Mucosa of descending colon (tissue), 3 donors: Measurements from ENCODE around the gene USP31. TPM values are rescaled to one million over a fixed set of nuclear protein-coding genes. Genes with fewer than 3 reads are reported as not detected.

Experiments used
- ATAC-seq: fragments of 200-7000 bp; cut with Tn5 transposase; one replicate; pipeline ENCODE4 v1.9.1; 2020; ENCODE audit warnings: mild to moderate bottlenecking, moderate library complexity
- DNase-seq, 3 donors: peaks; one replicate each; pipeline ENCODE4 v3.0.0-alpha.2; 2020
- H3K36me3 ChIP-seq: fragments of 200-600 bp; one replicate; pipeline ENCODE4 v1.8.0; 2021; ENCODE audit warnings: low read depth, mild to moderate bottlenecking
- H3K4me1 ChIP-seq: fragments of 200-600 bp; one replicate; pipeline ENCODE4 v1.8.0; 2021; ENCODE audit warnings: low read depth, mild to moderate bottlenecking
- H3K4me3 ChIP-seq: fragments of 200-600 bp; one replicate; pipeline ENCODE4 v1.8.0; 2021; ENCODE audit warnings: mild to moderate bottlenecking
- H3K9me3 ChIP-seq: fragments of 200-600 bp; one replicate; pipeline ENCODE4 v1.8.0; 2021; ENCODE audit warnings: mild to moderate bottlenecking
- CTCF ChIP-seq: fragments of 200-600 bp; IDR thresholded peaks from one replicate; pipeline ENCODE4 v1.8.0; 2022; ENCODE audit warnings: antibody characterized with exemption, mild to moderate bottlenecking
- intact Hi-C, 2 donors: fragments of 100-400 bp; cut with DNase I in 1 of 2; cut with micrococcal nuclease in 1 of 2; formaldehyde crosslinking; loops; one replicate each; pipeline versions ENCODE4 v1.11.0 to v1.11.1; 2022; cut with DNase I, micrococcal nuclease
- total RNA-seq, 3 donors: library from RNA; stranded (reverse); fragmentation: NEBNext Ultra II Directional in 2 of 3; extraction: Animal tissue kit (Norgen Biotek cat#: 25700) in 2 of 3; gene quantifications; one replicate each; pipeline versions ENCODE4 v1.2.1 to v1.2.4, GENCODE V29; 2021 to 2023
- donor health status: DM: no; HTN: no; CAD: no; lungs with moderate emphysema.
- donor health status: DM: no; HTN: no; CAD: no.
- donor health status: DM: no; HTN: yes; CAD: no.

Gene USP31
- total RNA-seq, 3 donors from 2014 or later, result 6.5 to 15.1 (median 7.7) TPM

GRCh38 chr16:23114131-23114904 lies 34.9 kb downstream of the USP31 start:
- intact Hi-C loops, result no loop called here
- no peak for ATAC-seq
- TF ChIP-seq CTCF, result no peak

GRCh38 chr16:23113185-23113584 lies 36.1 kb downstream of the USP31 start:
- intact Hi-C loops, result no loop called here
- Histone ChIP-seq H3K36me3 (no peaks in the 10 kb centered on the region), H3K4me3 (no peak overlapping the region), H3K9me3 (no peaks in the 10 kb centered on the region), H3K4me1 (no peaks in the 10 kb centered on the region)
- DNase-seq (no peak), ATAC-seq (no peak)
- TF ChIP-seq CTCF, result no peak

More at GRCh38 chr16:23114131-23114904, 34.9 kb downstream of the USP31 start:
- Histone ChIP-seq H3K36me3 (no peaks in the 10 kb centered on the region), H3K9me3 (no peaks in the 10 kb centered on the region), H3K4me3 (no peak overlapping the region), H3K4me1 (no peaks in the 10 kb centered on the region)
- DNase-seq, result no peak

GRCh38 chr16:23110257-23110899 lies 38.9 kb downstream of the USP31 start:
- intact Hi-C loops, result no loop called here
- DNase-seq (no peak), ATAC-seq (no peak)
- no peaks in the 10 kb centered on the region for H3K9me3 ChIP-seq
- no peaks in the 10 kb centered on the region for H3K4me1 ChIP-seq
- no peak for TF ChIP-seq CTCF
- no peaks in the 10 kb centered on the region for H3K36me3 ChIP-seq
- no peak overlapping the region for H3K4me3 ChIP-seq

GRCh38 chr16:23107936-23108335 lies 41.3 kb downstream of the USP31 start:
- ATAC-seq, result no peak
- TF ChIP-seq CTCF, result no peak
- intact Hi-C loops, result no loop called here

GRCh38 chr16:23107117-23107516 lies 42.1 kb downstream of the USP31 start:
- DNase-seq, result no peak
- TF ChIP-seq CTCF, result no peak
- no peaks in the 10 kb centered on the region for H3K36me3 ChIP-seq
- intact Hi-C loops, result no loop called here
- H3K4me3 ChIP-seq, result no peak overlapping the region
- no peaks in the 10 kb centered on the region for H3K9me3 ChIP-seq
- peaks cover 17% of the 10 kb centered on the region for H3K4me1 ChIP-seq
- ATAC-seq, result no peak

More at GRCh38 chr16:23107936-23108335, 41.3 kb downstream of the USP31 start:
- no peak for DNase-seq
- H3K36me3 ChIP-seq, result no peaks in the 10 kb centered on the region
- no peak overlapping the region for H3K4me3 ChIP-seq
- H3K4me1 ChIP-seq, result peaks cover 17% of the 10 kb centered on the region
- no peaks in the 10 kb centered on the region for H3K9me3 ChIP-seq
